Measurements from ENCODE around the gene RALGAPA2. TPM values are rescaled to one million over a fixed set of nuclear protein-coding genes. Genes with fewer than 3 reads are reported as not detected.

The RALGAPA2 gene
- total RNA-seq, 1 donor from 2014 or later, result 88.9 TPM

GRCh38 chr20:20390393-20390792 is 322.1 kb downstream of the RALGAPA2 start:
- DNase-seq (no peak), ATAC-seq (no peak)
- H3K27me3 ChIP-seq, result no peaks in the 10 kb centered on the region
- peaks cover 49% of the 10 kb centered on the region for H3K36me3 ChIP-seq
- no peak overlapping the region for H3K4me3 ChIP-seq
- H3K9me3 ChIP-seq, result no peaks in the 10 kb centered on the region
- intact Hi-C loops (cut with DNase I), result no loop called here
- TF ChIP-seq CTCF (IDR thresholded peaks at IDR 0.05), result no peak
- no peaks in the 10 kb centered on the region for H3K4me1 ChIP-seq
- H3K27ac ChIP-seq, result no peak overlapping the region

GRCh38 chr20:20386192-20386591 is 326.3 kb downstream of the RALGAPA2 start:
- H3K27me3 ChIP-seq, result no peaks in the 10 kb centered on the region
- no peak overlapping the region for H3K27ac ChIP-seq
- DNase-seq (no peak), ATAC-seq (no peak)
- H3K9me3 ChIP-seq, result no peaks in the 10 kb centered on the region
- intact Hi-C loops (cut with DNase I), result no loop called here
- peaks cover 13% of the 10 kb centered on the region for H3K36me3 ChIP-seq
- TF ChIP-seq CTCF (IDR thresholded peaks at IDR 0.05), result no peak
- H3K4me3 ChIP-seq, result no peak overlapping the region
- H3K4me1 ChIP-seq, result no peaks in the 10 kb centered on the region

GRCh38 chr20:20375862-20376261 is 336.6 kb downstream of the RALGAPA2 start:
- ATAC-seq, result no peak
- DNase-seq, result no peak
- H3K27ac ChIP-seq, result no peak overlapping the region
- no peaks in the 10 kb centered on the region for H3K9me3 ChIP-seq
- no peak overlapping the region for H3K4me3 ChIP-seq
- no peaks in the 10 kb centered on the region for H3K36me3 ChIP-seq
- intact Hi-C loops (cut with DNase I), result no loop called here
- no peak for TF ChIP-seq CTCF (IDR thresholded peaks at IDR 0.05)
- no peaks in the 10 kb centered on the region for H3K4me1 ChIP-seq
- H3K27me3 ChIP-seq, result peaks cover 49% of the 10 kb centered on the region

GRCh38 chr20:20373091-20373571 is 339.3 kb downstream of the RALGAPA2 start:
- Histone ChIP-seq H3K9me3 (no peaks in the 10 kb centered on the region), H3K27me3 (peaks cover 71% of the 10 kb centered on the region), H3K27ac (no peak overlapping the region), H3K36me3 (no peaks in the 10 kb centered on the region), H3K4me3 (no peak overlapping the region), H3K4me1 (no peaks in the 10 kb centered on the region)
- DNase-seq (no peak), ATAC-seq (no peak)
- no peak for TF ChIP-seq CTCF (IDR thresholded peaks at IDR 0.05)
- intact Hi-C loops (cut with DNase I), result no loop called here

GRCh38 chr20:20371681-20372080 is 340.8 kb downstream of the RALGAPA2 start:
- H3K9me3 ChIP-seq, result no peaks in the 10 kb centered on the region
- TF ChIP-seq CTCF (IDR thresholded peaks at IDR 0.05), result no peak
- H3K27me3 ChIP-seq, result peaks cover 81% of the 10 kb centered on the region
- H3K36me3 ChIP-seq, result no peaks in the 10 kb centered on the region
- DNase-seq, result no peak
- H3K4me3 ChIP-seq, result no peak overlapping the region
- intact Hi-C loops (cut with DNase I), result no loop called here
- peaks cover 9% of the 10 kb centered on the region for H3K4me1 ChIP-seq
- H3K27ac ChIP-seq, result no peak overlapping the region
- no peak for ATAC-seq

GRCh38 chr20:20371083-20371482 is 341.4 kb downstream of the RALGAPA2 start:
- H3K4me1 ChIP-seq, result peaks cover 10% of the 10 kb centered on the region
- H3K27me3 ChIP-seq, result peaks cover 84% of the 10 kb centered on the region
- H3K36me3 ChIP-seq, result no peaks in the 10 kb centered on the region
- no peaks in the 10 kb centered on the region for H3K9me3 ChIP-seq
- no peak overlapping the region for H3K27ac ChIP-seq
- intact Hi-C loops (cut with DNase I), result no loop called here
- no peak for ATAC-seq
- no peak overlapping the region for H3K4me3 ChIP-seq
- DNase-seq, result no peak
- no peak for TF ChIP-seq CTCF (IDR thresholded peaks at IDR 0.05)
